Natural killer cell (primary cell): ENCODE data around the gene PPP1R3C. TPM values are rescaled to one million over a fixed set of nuclear protein-coding genes. Genes with fewer than 3 reads are reported as not detected.

ENCODE experiments used
- ATAC-seq, 3 donors: fragments of 150-1000 bp in 2 of 3; fragments of 200-7000 bp in 1 of 3; cut with Tn5 transposase; 1 replicate in 1 of 3; 2 replicates in 2 of 3; pipeline ENCODE4 v1.10.0; 2021; ENCODE audit warnings: mild to moderate bottlenecking in 2 of 3, moderate library complexity in 2 of 3
- DNase-seq, 2 donors: peaks; one replicate each; pipeline versions ENCODE4 v3.0.0 to v3.0.0-alpha.2; 2013 to 2021; ENCODE audit warnings: mixed read lengths in 1 of 2
- H3K27ac ChIP-seq: one replicate; pipeline ENCODE4 v1.5.1; 2013; ENCODE audit warnings: mild to moderate bottlenecking, low read length
- H3K27me3 ChIP-seq: one replicate; pipeline ENCODE4 v1.6.1; 2013; ENCODE audit warnings: low read length; ENCODE audit not compliant: control insufficient read depth, insufficient read depth
- H3K36me3 ChIP-seq: one replicate; pipeline ENCODE4 v1.6.1; 2013; ENCODE audit warnings: low read length; ENCODE audit not compliant: control insufficient read depth, insufficient read depth
- H3K4me1 ChIP-seq: one replicate; pipeline ENCODE4 v1.6.1; 2013; ENCODE audit warnings: low read length; ENCODE audit not compliant: control insufficient read depth, insufficient read depth
- H3K4me3 ChIP-seq: one replicate; pipeline ENCODE4 v1.5.1; 2013; ENCODE audit warnings: low read length
- H3K9me3 ChIP-seq: one replicate; pipeline ENCODE4 v1.6.1; 2013; ENCODE audit warnings: low read length; ENCODE audit not compliant: control insufficient read depth, insufficient read depth
- H3K27ac Mint-ChIP-seq, 2 donors: one replicate each; pipeline ENCODE4 v1.8.0; 2022; ENCODE audit warnings: mild to moderate bottlenecking in 2 of 2, mixed read lengths in 2 of 2, moderate library complexity in 1 of 2
- H3K27me3 Mint-ChIP-seq, 2 donors: one replicate each; pipeline ENCODE4 v1.8.0; 2022; ENCODE audit warnings: low read depth in 2 of 2, mixed read lengths in 2 of 2
- H3K36me3 Mint-ChIP-seq: one replicate; pipeline ENCODE4 v1.8.0; 2022; ENCODE audit warnings: mixed read lengths
- H3K4me1 Mint-ChIP-seq, 2 donors: one replicate each; pipeline ENCODE4 v1.8.0; 2022; ENCODE audit warnings: mixed read lengths in 2 of 2
- H3K4me3 Mint-ChIP-seq: one replicate; pipeline ENCODE4 v1.8.0; 2022; ENCODE audit warnings: mild to moderate bottlenecking, moderate library complexity, mixed read lengths
- H3K9me3 Mint-ChIP-seq, 2 donors: one replicate each; pipeline ENCODE4 v1.8.0; 2022; ENCODE audit warnings: mixed read lengths in 2 of 2
- CTCF ChIP-seq: fragments of 200-600 bp; IDR thresholded peaks from one replicate; pipeline ENCODE4 v1.8.0; 2022; ENCODE audit warnings: antibody characterized with exemption
- WGBS: methylation state at CpG from one replicate; pipeline ENCODE4 v1.1.7; 2013; ENCODE audit warnings: missing lambda C conversion rate; ENCODE audit not compliant: insufficient coverage; 5-methylcytosine and 5-hydroxymethylcytosine counted together
- intact Hi-C: fragments of 100-400 bp; cut with micrococcal nuclease; formaldehyde crosslinking; loops from one replicate; pipeline ENCODE4 v1.14.2; 2022
- total RNA-seq, 4 donors: library from RNA; stranded (reverse); fragments of 120-200 nt in 1 of 4; gene quantifications; one replicate each; pipeline versions ENCODE4 v1.2.3 to v1.2.4, GENCODE V29; 2013 to 2022

PPP1R3C gene
- total RNA-seq, 3 donors from 2014 or later (not counting 1 experiment from before 2014, with no cell fraction given): not detected

GRCh38 chr10:91668913-91669312, 36.0 kb upstream of the PPP1R3C start:
- WGBS: 86% methylated on average over 1 of the region's 3 CpGs
- no peaks in the 10 kb centered on the region for H3K36me3 Mint-ChIP-seq
- no peak for TF ChIP-seq CTCF
- no peak overlapping the region for H3K4me3 Mint-ChIP-seq
- no peak for ATAC-seq
- no peak overlapping the region for H3K27ac ChIP-seq
- H3K4me3 ChIP-seq: no peak overlapping the region
- intact Hi-C loops: no loop called here
- DNase-seq: no peak
- peaks cover 0 to 5% of the 10 kb centered on the region in 2 donors for H3K27me3 Mint-ChIP-seq
- H3K27me3 ChIP-seq: no peaks in the 10 kb centered on the region
- H3K36me3 ChIP-seq: no peaks in the 10 kb centered on the region
- H3K4me1 ChIP-seq: no peaks in the 10 kb centered on the region
- no peaks in the 10 kb centered on the region for H3K4me1 Mint-ChIP-seq
- H3K9me3 ChIP-seq: no peaks in the 10 kb centered on the region
- H3K9me3 Mint-ChIP-seq: no peaks in the 10 kb centered on the region
- no peak overlapping the region for H3K27ac Mint-ChIP-seq

- intact Hi-C loops: no loop called here
- H3K27me3 ChIP-seq: peaks cover 5% of the 10 kb centered on the region
- no peaks in the 10 kb centered on the region for H3K36me3 Mint-ChIP-seq
- no peaks in the 10 kb centered on the region for H3K4me1 ChIP-seq
- no peaks in the 10 kb centered on the region for H3K9me3 ChIP-seq
- H3K27ac Mint-ChIP-seq: no peak overlapping the region
- peaks cover 7 to 24% of the 10 kb centered on the region in 2 donors for H3K27me3 Mint-ChIP-seq
- no peaks in the 10 kb centered on the region for H3K4me1 Mint-ChIP-seq
- TF ChIP-seq CTCF: no peak
- H3K9me3 Mint-ChIP-seq: no peaks in the 10 kb centered on the region
- no peak overlapping the region for H3K4me3 Mint-ChIP-seq
- no peak for ATAC-seq
- H3K4me3 ChIP-seq: no peak overlapping the region
- DNase-seq: no peak
- H3K36me3 ChIP-seq: no peaks in the 10 kb centered on the region
- H3K27ac ChIP-seq: no peak overlapping the region
These were observed 33.0 kb upstream of the PPP1R3C start for GRCh38 chr10:91665842-91666241.

GRCh38 chr10:91664426-91664825, 31.6 kb upstream of the PPP1R3C start:
- intact Hi-C loops: no loop called here
- H3K4me3 ChIP-seq: no peak overlapping the region
- H3K9me3 ChIP-seq: no peaks in the 10 kb centered on the region
- no peaks in the 10 kb centered on the region for H3K36me3 ChIP-seq
- H3K27me3 ChIP-seq: peaks cover 5% of the 10 kb centered on the region
- ATAC-seq (no peak), DNase-seq (no peak)
- H3K27me3 Mint-ChIP-seq: peaks cover 9 to 24% of the 10 kb centered on the region in 2 donors
- WGBS: 95% methylated on average over 1 of the region's 2 CpGs
- no peak overlapping the region for H3K27ac ChIP-seq
- no peaks in the 10 kb centered on the region for H3K9me3 Mint-ChIP-seq
- H3K36me3 Mint-ChIP-seq: no peaks in the 10 kb centered on the region
- H3K4me1 Mint-ChIP-seq: no peaks in the 10 kb centered on the region
- H3K4me1 ChIP-seq: no peaks in the 10 kb centered on the region
- H3K4me3 Mint-ChIP-seq: no peak overlapping the region
- no peak for TF ChIP-seq CTCF
- no peak overlapping the region for H3K27ac Mint-ChIP-seq

- no peak for TF ChIP-seq CTCF
- H3K27me3 ChIP-seq: peaks cover 5% of the 10 kb centered on the region
- H3K9me3 ChIP-seq: no peaks in the 10 kb centered on the region
- no peak for DNase-seq
- H3K36me3 ChIP-seq: no peaks in the 10 kb centered on the region
- no peaks in the 10 kb centered on the region for H3K4me1 ChIP-seq
- ATAC-seq: no peak
- Mint-ChIP-seq H3K4me3 (no peak overlapping the region), H3K27me3 (peaks cover 12 to 24% of the 10 kb centered on the region in 2 donors), H3K27ac (no peak overlapping the region), H3K36me3 (no peaks in the 10 kb centered on the region), H3K4me1 (no peaks in the 10 kb centered on the region), H3K9me3 (no peaks in the 10 kb centered on the region)
- no peak overlapping the region for H3K27ac ChIP-seq
- WGBS: no CpG with 5 or more reads among the region's 1 CpG
- intact Hi-C loops: no loop called here
- no peak overlapping the region for H3K4me3 ChIP-seq
These were observed 30.1 kb upstream of the PPP1R3C start for GRCh38 chr10:91662993-91663392.
